K562 (cell line): ENCODE results near the gene FBXO9. TPM values are rescaled to one million over a fixed set of nuclear protein-coding genes. Genes with fewer than 3 reads are reported as not detected.

Source experiments
- ATAC-seq: fragments of 200-7000 bp; cut with Tn5 transposase; 3 replicates; pipeline ENCODE4 v1.9.1; 2020; ENCODE audit warnings: moderate library complexity
- BruUV-seq: library from RNA; stranded (reverse); fragments of 400-500 nt; replicated peaks from 2 replicates; lab custom pipeline; 2021; lab: Mats Ljungman, UMichigan
- CTCF ChIA-PET: fragments of 300-600 bp; formaldehyde crosslinking; extraction: SDS; loops from one replicate; lab custom pipeline; 2021; ENCODE audit warnings: low intra/inter-chr PET ratio; lab: Yijun Ruan, JAX
- POLR2A ChIA-PET: fragments of 300-600, 350-650 bp; sonication (Branson Sonifier 250); formaldehyde crosslinking; extraction: SDS; loops from one replicate; lab custom pipeline; 2021; ENCODE audit warnings: antibody characterized with exemption, inconsistent platforms; lab: Yijun Ruan, JAX
- DNase-seq, 4 experiments: peaks; one replicate each; pipeline versions ENCODE4 v3.0.0 to v3.0.0-alpha.2; 2011 to 2018; ENCODE audit warnings: low spot score in 3 of 4, mixed read lengths in 3 of 4; ENCODE audit errors: extremely low read depth in 1 of 4
- FAIRE-seq: peaks from 2 replicates; lab custom pipeline; 2011; peaks lifted over from hg19 to GRCh38; lab: Jason Lieb, UNC
- H2AFZ ChIP-seq: 2 replicates; pipeline ENCODE4 v1.6.0; 2011; ENCODE audit warnings: low read depth, low read length, control low read depth, inconsistent platforms
- H3K27ac ChIP-seq: fragments of 200-600 bp; 3 replicates; pipeline ENCODE4 v1.8.0; 2011; ENCODE audit warnings: low read depth, mild to moderate bottlenecking, control low read depth, inconsistent platforms, low read length, moderate library complexity, mixed read lengths; ENCODE audit errors: extremely low read depth
- H3K27me3 ChIP-seq, 2 experiments: fragments of 300-600 bp in 1 of 2; 2 replicates in 1 of 2; 3 replicates in 1 of 2; pipeline versions ENCODE4 v1.6.0 to v1.8.0; 2011; ENCODE audit warnings: inconsistent platforms in 2 of 2, low read length in 2 of 2, mild to moderate bottlenecking in 1 of 2, mixed read lengths in 1 of 2, moderate library complexity in 1 of 2; ENCODE audit not compliant: control insufficient read depth in 2 of 2, insufficient read depth in 2 of 2
- H3K36me3 ChIP-seq: fragments of 300-600 bp; 3 replicates; pipeline ENCODE4 v1.8.0; 2011; ENCODE audit warnings: mild to moderate bottlenecking, low read length, inconsistent platforms; ENCODE audit not compliant: control insufficient read depth, insufficient read depth
- H3K4me1 ChIP-seq, 2 experiments: fragments of 200-600 bp in 1 of 2; replicated peaks in 1 of 2; 2 replicates in 1 of 2; 3 replicates in 1 of 2; pipeline versions ENCODE4 v1.5.1 to v1.8.0; 2011; ENCODE audit warnings: inconsistent platforms in 2 of 2, low read length in 2 of 2, mild to moderate bottlenecking in 1 of 2, mixed read lengths in 1 of 2, moderate library complexity in 1 of 2; ENCODE audit not compliant: control insufficient read depth in 2 of 2, insufficient read depth in 2 of 2
- H3K4me2 ChIP-seq: 2 replicates; pipeline ENCODE4 v1.6.1; 2011; ENCODE audit warnings: low read length, control low read depth, inconsistent platforms, mixed read lengths; ENCODE audit not compliant: insufficient read depth
- H3K4me3 ChIP-seq: fragments of 200-600 bp; sonication (generic), shearing (Covaris generic); 2 replicates; pipeline ENCODE4 v1.5.1; 2016; ENCODE audit warnings: control low read depth, inconsistent platforms
- H3K79me2 ChIP-seq: fragments of 200-600 bp; 3 replicates; pipeline ENCODE4 v1.8.0; 2011; ENCODE audit warnings: low read length, inconsistent platforms; ENCODE audit not compliant: control insufficient read depth, insufficient read depth
- H3K9ac ChIP-seq, 2 experiments: 2 replicates each; pipeline versions ENCODE4 v1.6.0 to v1.6.1; 2011; ENCODE audit warnings: low read depth in 2 of 2, low read length in 2 of 2, control low read depth in 1 of 2, inconsistent platforms in 1 of 2, mild to moderate bottlenecking in 1 of 2, mixed read lengths in 1 of 2; ENCODE audit not compliant: insufficient read depth in 1 of 2
- H3K9me1 ChIP-seq: one replicate; pipeline ENCODE4 v1.6.0; 2011; ENCODE audit warnings: inconsistent platforms, mild to moderate bottlenecking, low read length, moderate library complexity; ENCODE audit not compliant: control insufficient read depth, insufficient read depth
- H3K9me3 ChIP-seq: replicated peaks from 2 replicates; pipeline ENCODE4 v1.5.1; 2011; ENCODE audit warnings: low read depth, low read length, inconsistent platforms; ENCODE audit not compliant: control insufficient read depth, insufficient read depth
- H4K20me1 ChIP-seq: replicated peaks from 2 replicates; pipeline ENCODE4 v1.6.1; 2011; ENCODE audit warnings: low read length, inconsistent platforms, mixed read lengths; ENCODE audit not compliant: control insufficient read depth, insufficient read depth
- BMI1 ChIP-seq: fragments of 150-350 bp; IDR thresholded peaks from 2 replicates; pipeline ENCODE4 v1.6.1; 2014; ENCODE audit warnings: low read length
- CHD1 ChIP-seq: fragments of 200-600 bp; sonication (generic); IDR thresholded peaks from one replicate; pipeline ENCODE4 v1.6.1; 2012; ENCODE audit warnings: mild to moderate bottlenecking, moderate library complexity, low read length, inconsistent platforms
- CREB3L1 ChIP-seq: fragments of 450-650 bp; IDR thresholded peaks from 2 replicates; pipeline ENCODE4 v1.6.1; 2014; ENCODE audit warnings: low read depth, mild to moderate bottlenecking, moderate library complexity, borderline replicate concordance
- ESRRA ChIP-seq: fragments of 450-650 bp; IDR thresholded peaks from 2 replicates; pipeline ENCODE4 v1.6.1; 2014; ENCODE audit warnings: low read depth, mild to moderate bottlenecking, moderate library complexity, borderline replicate concordance
- FOXK2 ChIP-seq, 2 experiments: fragments of 450-650 bp; IDR thresholded peaks in 1 of 2; conservative IDR thresholded peaks in 1 of 2; 2 replicates each; pipeline ENCODE4 v1.6.1; 2016; ENCODE audit warnings: low read depth in 2 of 2, mild to moderate bottlenecking in 1 of 2
- MAFG ChIP-seq: fragments of 450-650 bp; conservative IDR thresholded peaks from 2 replicates; pipeline ENCODE4 v1.6.1; 2016; ENCODE audit warnings: missing genetic modification characterization, missing compliant biosample characterization
- MCM5 ChIP-seq: fragments of 450-650 bp; IDR thresholded peaks from 2 replicates; pipeline ENCODE4 v1.6.1; 2016; ENCODE audit warnings: low read depth
- NEUROD1 ChIP-seq: fragments of 150-350 bp; IDR thresholded peaks from 2 replicates; pipeline ENCODE4 v1.6.1; 2014; ENCODE audit warnings: borderline replicate concordance, low read length, low read depth; ENCODE audit not compliant: partially characterized antibody
- PHB2 ChIP-seq: fragments of 450-650 bp; IDR thresholded peaks from 2 replicates; pipeline ENCODE4 v1.6.1; 2017; ENCODE audit warnings: low read depth
- POLR3A ChIP-seq: IDR thresholded peaks from 2 replicates; pipeline ENCODE4 v1.6.1; 2011; ENCODE audit warnings: borderline replicate concordance, mild to moderate bottlenecking, moderate library complexity; ENCODE audit not compliant: insufficient read length, insufficient read depth; ENCODE audit errors: extremely low read depth
- SMAD1 ChIP-seq: fragments of 150-350 bp; IDR thresholded peaks from 2 replicates; pipeline ENCODE4 v1.6.1; 2014; ENCODE audit warnings: low read length, low read depth; ENCODE audit not compliant: partially characterized antibody
- TBP ChIP-seq: optimal IDR thresholded peaks from 2 replicates; pipeline ENCODE3; 2011; ENCODE audit warnings: low read depth, low read length, improper control_type of control experiment
- THRB ChIP-seq: fragments of 450-650 bp; formaldehyde crosslinking; conservative IDR thresholded peaks from 2 replicates; pipeline ENCODE4 v1.4.0; 2022; ENCODE audit warnings: mild to moderate bottlenecking, missing genetic modification characterization
- UBTF ChIP-seq, 2 experiments: IDR thresholded peaks; 2 replicates each; pipeline ENCODE4 v1.6.1; 2012; ENCODE audit warnings: improper control_type of control experiment in 2 of 2, low read depth in 2 of 2, low read length in 2 of 2, borderline replicate concordance in 1 of 2
- ZBTB8A ChIP-seq: fragments of 450-650 bp; IDR thresholded peaks from 2 replicates; pipeline ENCODE4 v1.6.1; 2018; ENCODE audit warnings: mild to moderate bottlenecking, moderate library complexity; ENCODE audit not compliant: partially characterized antibody
- ZC3H8 ChIP-seq: fragments of 450-650 bp; IDR thresholded peaks from 2 replicates; pipeline ENCODE4 v1.6.1; 2017
- ZFP30 ChIP-seq: fragments of 250-450 bp; sonication (Bioruptor Pico); IDR thresholded peaks from 2 replicates; pipeline ENCODE4 v1.8.0; 2022; ENCODE audit warnings: moderate library complexity, mild to moderate bottlenecking, inconsistent platforms, borderline replicate concordance
- ZNF408 ChIP-seq: fragments of 250-450 bp; sonication (Bioruptor Pico); IDR thresholded peaks from 2 replicates; pipeline ENCODE4 v1.4.0; 2020; ENCODE audit warnings: low read depth, mild to moderate bottlenecking, moderate library complexity
- ZNF431 ChIP-seq: sonication (generic); formaldehyde crosslinking; IDR thresholded peaks from 2 replicates; pipeline ENCODE4 v1.8.0; 2022; ENCODE audit warnings: mild to moderate bottlenecking, missing genetic modification reagents
- WGBS: fragments of 100-300 bp; shearing (Covaris generic); methylation state at CpG from one replicate; pipeline ENCODE4 v1.1.6; 2016; ENCODE audit warnings: low coverage, mixed read lengths; ENCODE audit not compliant: insufficient coverage; ENCODE audit errors: missing lambda C conversion rate; 5-methylcytosine and 5-hydroxymethylcytosine counted together
- in situ Hi-C: fragments of 300-500 bp; cut with MboI; formaldehyde crosslinking; loops from 4 replicates; pipeline ENCODE4 v1.15.0; 2018; ENCODE audit warnings: inconsistent platforms, mixed read lengths
- intact Hi-C: fragments of 100-400 bp; cut with micrococcal nuclease; formaldehyde crosslinking; loops from 2 replicates; pipeline ENCODE4 v1.14.2; 2022
- polyA plus RNA-seq, 8 experiments: library from polyadenylated mRNA; depleted of rRNA in 4 of 8; stranded (reverse) in 5 of 8; unstranded in 3 of 8; fragments of >200 nt; fragmentation: Nextera tagmentation in 2 of 8; fragmentation: Illumina TruSeq in 1 of 8; extraction: Ambion mirVana in 2 of 8; extraction: Trizol in 1 of 8; gene quantifications; 2 replicates each; pipeline versions ENCODE4 v1.2.1 to v1.2.3, GENCODE V29; 2011 to 2014; ENCODE audit warnings: inconsistent platforms in 1 of 8, missing spikeins in 1 of 8
- total RNA-seq, 7 experiments: library from RNA; depleted of rRNA in 6 of 7; stranded (reverse); fragments of >200 nt in 6 of 7; fragmentation: Illumina TruSeq in 2 of 7; extraction: Trizol in 2 of 7; gene quantifications; 2 replicates each; pipeline versions ENCODE4 v1.2.1 to v1.2.3, GENCODE V29; 2011 to 2021; ENCODE audit warnings: low replicate concordance in 1 of 7

FBXO9 gene
- total and polyA plus RNA-seq, 9 of the 15 experiments (the other 6 are each of a cell fraction or from before 2014, with no cell fraction given): 10.1 to 85.3 (median 51.4) TPM

GRCh38 chr6:53119349-53119748, 54.1 kb downstream of the FBXO9 start:
- ATAC-seq: no peak
- WGBS: 0% methylated on average over 1 of the region's 1 CpG
- no peaks in the 10 kb centered on the region for H3K36me3 ChIP-seq
- ChIA-PET CTCF (no interaction called here), POLR2A (no interaction called here)
- in situ Hi-C loops (no loop called here), intact Hi-C loops (no loop called here)
- H3K27ac ChIP-seq: no peak overlapping the region
- no peak overlapping the region for H3K9ac ChIP-seq
- no peaks in the 10 kb centered on the region for H3K9me3 ChIP-seq
- no peak for TF ChIP-seq ZNF431 (CRISPR knock-in tag)
- no peak for TF ChIP-seq ZC3H8
- no peak for TF ChIP-seq THRB (CRISPR knock-in tag)
- TF ChIP-seq ESRRA: no peak
- no peak for TF ChIP-seq CREB3L1
- no peak for TF ChIP-seq SMAD1
- TF ChIP-seq TBP: no peak
- no peak for TF ChIP-seq CHD1
- TF ChIP-seq POLR3A: no peak
- no peak for TF ChIP-seq NEUROD1
- TF ChIP-seq BMI1: no peak
- no peak for TF ChIP-seq ZBTB8A
- no peak for TF ChIP-seq PHB2
- TF ChIP-seq MAFG (tag): no peak
- no peak for TF ChIP-seq ZFP30 (CRISPR knock-in tag)
- TF ChIP-seq MCM5: no peak
- no peak for TF ChIP-seq UBTF (IDR thresholded peaks at IDR 0.05; ENCODE audit: borderline replicate concordance in 1 of 2, low read depth in 2 of 2, low read length in 2 of 2)
- TF ChIP-seq ZNF408 (CRISPR knock-in tag): no peak
- no peak for TF ChIP-seq FOXK2 (conservative IDR thresholded peaks at IDR 0.05 in 1 of 2, IDR thresholded peaks at IDR 0.05 in 1 of 2; ENCODE audit: low read depth in 2 of 2)
- H4K20me1 ChIP-seq: no peaks in the 10 kb centered on the region
- H3K79me2 ChIP-seq: no peaks in the 10 kb centered on the region
- H3K27me3 ChIP-seq: peaks cover 3 to 10% of the 10 kb centered on the region in 2 experiments; a peak in 3 of 5 replicates
- H3K4me3 ChIP-seq: no peak overlapping the region
- no peak overlapping the region for H2AFZ ChIP-seq
- no peak overlapping the region for H3K4me2 ChIP-seq
- DNase-seq: no peak
- H3K9me1 ChIP-seq: no peaks in the 10 kb centered on the region
- no peak for FAIRE-seq
- H3K4me1 ChIP-seq: no peaks in the 10 kb centered on the region
- no TSS peak for BruUV-seq
